GM12864 (cell line): ENCODE data around the gene RPL3.

ENCODE experiments used
- DNase-seq: peaks from one replicate; pipeline ENCODE4 v3.0.0-alpha.2; 2011; ENCODE audit warnings: low read depth
- H3K4me3 ChIP-seq: 2 replicates; pipeline ENCODE4 v1.5.1; 2011; ENCODE audit warnings: mild to moderate bottlenecking, low read depth, low read length, control low read depth
- TF ChIP-seq, protein P1 (sequence below): IDR thresholded peaks from 2 replicates; pipeline ENCODE4 v1.5.1; 2011; ENCODE audit warnings: low read depth, mild to moderate bottlenecking, moderate library complexity, low read length, control low read depth, inconsistent platforms; ENCODE audit errors: missing control alignments

The RPL3 gene

DNA sequence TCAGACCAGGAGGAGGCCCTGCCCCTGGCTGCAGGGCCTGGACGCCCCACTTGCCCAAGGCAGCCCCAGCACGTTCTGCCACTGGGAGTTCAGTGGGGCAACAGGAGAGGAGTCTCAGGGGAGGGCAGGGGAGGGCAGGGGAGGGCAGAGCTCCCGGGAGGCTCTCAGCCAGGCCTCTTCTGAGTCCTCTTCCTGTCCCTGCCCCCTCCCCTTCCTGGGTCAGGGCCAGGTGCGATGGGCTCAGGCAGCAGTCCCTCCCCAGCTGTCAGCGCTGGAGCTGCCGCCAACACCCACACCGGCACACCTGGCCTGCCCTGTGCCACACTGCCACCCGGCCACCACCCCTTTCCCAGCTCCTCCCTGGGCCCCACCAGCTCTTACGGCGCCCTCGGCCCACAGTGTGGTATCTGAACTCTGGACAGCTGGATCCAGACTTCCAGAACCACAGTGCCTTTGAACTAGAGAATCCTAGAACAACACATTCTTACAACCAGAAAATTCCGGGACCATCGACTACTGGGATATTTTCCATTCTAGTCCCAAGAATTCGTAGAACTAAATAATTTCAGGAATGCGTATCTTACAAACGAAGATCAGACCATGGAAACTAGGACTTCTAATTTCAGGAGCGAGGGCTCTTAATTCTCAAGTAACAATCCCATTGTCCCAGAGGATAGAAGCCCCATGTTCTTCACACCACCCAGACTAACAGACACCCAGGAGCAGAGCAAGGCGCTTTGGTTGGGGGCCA is 21.8 kb downstream of the RPL3 start:
- H3K4me3 ChIP-seq: no peak overlapping the region
- TF ChIP-seq, protein P1, sequence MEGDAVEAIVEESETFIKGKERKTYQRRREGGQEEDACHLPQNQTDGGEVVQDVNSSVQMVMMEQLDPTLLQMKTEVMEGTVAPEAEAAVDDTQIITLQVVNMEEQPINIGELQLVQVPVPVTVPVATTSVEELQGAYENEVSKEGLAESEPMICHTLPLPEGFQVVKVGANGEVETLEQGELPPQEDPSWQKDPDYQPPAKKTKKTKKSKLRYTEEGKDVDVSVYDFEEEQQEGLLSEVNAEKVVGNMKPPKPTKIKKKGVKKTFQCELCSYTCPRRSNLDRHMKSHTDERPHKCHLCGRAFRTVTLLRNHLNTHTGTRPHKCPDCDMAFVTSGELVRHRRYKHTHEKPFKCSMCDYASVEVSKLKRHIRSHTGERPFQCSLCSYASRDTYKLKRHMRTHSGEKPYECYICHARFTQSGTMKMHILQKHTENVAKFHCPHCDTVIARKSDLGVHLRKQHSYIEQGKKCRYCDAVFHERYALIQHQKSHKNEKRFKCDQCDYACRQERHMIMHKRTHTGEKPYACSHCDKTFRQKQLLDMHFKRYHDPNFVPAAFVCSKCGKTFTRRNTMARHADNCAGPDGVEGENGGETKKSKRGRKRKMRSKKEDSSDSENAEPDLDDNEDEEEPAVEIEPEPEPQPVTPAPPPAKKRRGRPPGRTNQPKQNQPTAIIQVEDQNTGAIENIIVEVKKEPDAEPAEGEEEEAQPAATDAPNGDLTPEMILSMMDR: no peak
- no peak for DNase-seq

DNA sequence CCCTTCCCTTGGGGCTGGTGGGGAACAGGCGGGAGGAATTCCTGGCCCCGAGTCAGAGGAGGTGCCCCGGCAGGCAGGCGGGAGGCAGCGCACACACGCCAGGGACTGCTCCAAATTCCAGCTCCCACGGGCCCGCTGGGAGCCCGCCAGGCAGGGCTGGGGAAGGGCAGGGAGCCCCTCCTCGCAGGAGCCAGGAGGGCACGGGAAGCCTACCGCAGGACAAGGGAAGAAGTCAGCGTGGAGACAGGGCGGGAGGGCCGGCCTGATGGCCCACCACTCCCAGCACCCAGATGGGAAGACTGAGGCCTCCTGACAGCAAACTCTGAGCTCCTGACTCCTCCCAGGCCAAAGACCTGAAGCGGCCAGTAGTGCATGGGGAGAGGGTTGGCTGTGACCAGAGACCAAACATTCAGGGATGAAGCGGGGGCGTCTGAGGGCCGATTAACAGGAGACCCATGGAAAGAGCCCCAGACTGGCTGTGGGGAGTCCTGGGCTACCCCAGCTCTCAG is 22.4 kb downstream of the RPL3 start:
- no peak for DNase-seq
- TF ChIP-seq, protein P1: no peak
- H3K4me3 ChIP-seq: no peak overlapping the region

DNA sequence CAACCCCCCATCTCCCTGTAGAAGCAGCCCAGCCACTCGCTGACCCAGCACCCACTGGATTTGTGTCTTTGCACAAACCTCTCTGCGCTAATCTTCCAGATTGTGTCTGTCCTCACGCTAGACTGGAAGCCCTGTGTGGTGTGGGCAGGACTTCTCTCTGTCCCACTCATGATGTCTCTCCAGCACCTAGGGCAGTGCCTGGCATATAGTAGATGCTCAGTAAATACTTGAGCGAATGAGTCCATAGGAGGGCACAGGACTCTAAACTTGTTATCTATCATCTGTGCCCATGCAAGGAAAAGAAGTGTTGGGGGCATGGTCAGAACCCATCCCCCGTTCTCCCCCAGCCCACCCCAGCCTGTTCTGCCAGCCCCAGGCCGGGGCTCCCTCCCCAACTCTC is 22.9 kb downstream of the RPL3 start:
- TF ChIP-seq, protein P1: no peak
- no peak for DNase-seq
- H3K4me3 ChIP-seq: no peak overlapping the region

DNA sequence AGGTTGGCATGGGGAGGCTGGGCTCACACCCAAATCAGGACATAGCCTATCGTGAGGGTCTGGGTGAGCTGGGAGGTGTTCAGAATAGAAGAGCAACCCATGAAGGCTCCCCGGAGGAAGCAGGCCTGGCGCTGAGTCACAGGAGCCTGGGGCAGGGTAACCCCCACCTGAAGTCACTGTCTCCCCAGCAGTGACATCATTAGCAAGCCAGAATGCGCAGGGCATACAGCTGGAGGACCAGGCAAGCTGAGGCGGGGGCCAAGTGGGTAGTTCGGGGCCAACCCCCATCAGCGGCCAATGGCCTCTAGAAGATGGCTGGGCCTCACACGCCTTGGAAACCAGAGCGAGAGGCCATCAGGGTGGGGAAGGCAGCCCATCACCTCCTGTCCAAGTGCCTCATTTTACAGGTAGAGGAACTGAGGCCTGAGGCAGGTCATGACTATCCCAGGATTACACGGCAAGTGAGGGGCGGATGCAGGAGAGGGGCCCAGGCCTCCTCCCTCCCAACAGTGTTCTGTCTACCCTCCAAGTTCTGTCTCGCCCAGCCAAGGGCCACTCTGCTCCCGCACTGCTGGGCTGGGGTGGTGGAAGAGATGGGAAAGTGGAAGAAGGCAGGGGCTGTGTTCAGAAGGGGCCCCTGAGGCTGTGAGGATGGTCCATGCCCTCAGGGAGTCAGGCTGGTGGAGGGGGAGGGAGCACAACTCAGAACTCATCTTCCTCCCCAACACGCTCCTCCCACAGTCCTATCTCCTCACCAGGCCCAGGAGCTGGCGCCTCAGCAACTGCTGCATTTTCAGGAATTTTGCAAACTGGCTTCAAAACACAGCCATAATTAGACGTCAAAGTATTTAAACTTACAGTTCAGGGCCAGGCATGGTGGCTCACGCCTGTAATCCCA is 24.6 kb downstream of the RPL3 start:
- H3K4me3 ChIP-seq: no peak overlapping the region
- DNase-seq: no peak
- TF ChIP-seq, protein P1: no peak

DNA sequence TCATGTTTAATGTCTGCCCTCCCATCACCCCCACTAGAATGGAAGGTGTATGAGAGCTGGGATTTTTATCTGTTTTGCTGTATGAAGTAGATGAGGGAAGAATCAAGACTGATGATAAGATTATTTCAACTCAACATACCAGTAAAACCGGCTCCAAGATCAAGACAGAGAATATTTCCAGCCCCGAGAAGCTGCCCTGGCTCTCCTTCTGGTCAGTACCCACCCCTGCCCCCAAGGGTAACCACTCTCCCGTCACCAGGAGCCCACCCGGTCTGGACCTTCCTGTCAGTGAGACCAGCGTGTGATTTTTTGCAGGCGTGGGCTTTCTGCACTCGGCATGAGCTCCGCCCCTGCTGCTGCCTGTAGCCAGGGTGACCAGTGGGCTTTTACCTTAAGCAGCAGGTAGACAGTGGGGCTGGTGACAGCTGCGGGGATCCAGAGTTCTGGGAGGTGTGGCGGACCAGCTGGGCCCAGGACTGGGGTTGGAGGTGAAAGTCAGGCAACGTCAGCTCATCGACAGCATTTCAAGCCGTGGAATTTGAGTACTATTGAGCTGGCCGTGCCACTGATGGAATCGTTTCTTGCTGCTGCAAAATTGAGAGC is 25.6 kb downstream of the RPL3 start:
- DNase-seq: no peak
- no peak overlapping the region for H3K4me3 ChIP-seq
- TF ChIP-seq, protein P1: no peak

DNA sequence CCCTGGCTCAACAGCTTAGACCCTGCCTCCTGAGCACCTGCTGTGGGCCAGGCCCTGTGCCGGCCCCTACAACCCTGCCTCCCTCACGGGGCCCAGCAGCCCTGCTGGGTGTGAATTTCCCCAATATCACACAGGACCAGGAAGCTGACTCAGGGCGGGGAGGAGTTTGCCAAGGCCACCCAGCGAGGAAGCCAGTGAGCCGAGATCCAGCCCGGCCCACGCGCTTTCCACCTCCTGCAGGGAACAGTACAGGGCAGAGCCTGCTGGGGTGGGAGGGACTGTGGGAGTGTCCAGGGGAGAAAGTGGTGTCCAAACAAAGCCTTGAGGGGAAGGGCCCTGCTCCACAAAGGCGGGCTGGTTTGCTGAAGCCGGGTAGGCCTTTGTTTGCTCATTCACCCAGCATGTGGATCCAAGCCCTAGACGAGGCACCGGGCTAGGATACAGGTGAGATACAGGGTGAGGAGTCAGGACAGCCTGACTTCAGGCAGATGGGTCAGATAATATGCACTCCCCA is 26.8 kb downstream of the RPL3 start:
- DNase-seq: no peak
- TF ChIP-seq, protein P1: no peak

More for the DNA sequence above, 26.8 kb downstream of the RPL3 start:
- no peak overlapping the region for H3K4me3 ChIP-seq
